Kidney epithelial cell (primary cell): ENCODE data around the gene RABGAP1. TPM values are rescaled to one million over a fixed set of nuclear protein-coding genes. Genes with fewer than 3 reads are reported as not detected.

Source experiments
- DNase-seq: peaks from one replicate; pipeline ENCODE4 v3.0.0-alpha.2; 2010; ENCODE audit warnings: low read depth
- H3K27me3 ChIP-seq: 2 replicates; pipeline ENCODE4 v1.6.0; 2011; ENCODE audit warnings: low read length; ENCODE audit not compliant: control insufficient read depth, insufficient read depth
- H3K36me3 ChIP-seq: 2 replicates; pipeline ENCODE4 v1.5.1; 2011; ENCODE audit warnings: low read length; ENCODE audit not compliant: control insufficient read depth, insufficient read depth
- H3K4me3 ChIP-seq: 2 replicates; pipeline ENCODE4 v1.5.1; 2011; ENCODE audit warnings: low read depth, mild to moderate bottlenecking, control low read depth, low read length
- total RNA-seq: library from RNA; depleted of rRNA; stranded (reverse); fragments of >200 nt; gene quantifications from 2 replicates; pipeline ENCODE4 v1.2.3, GENCODE V29; 2015
- TF ChIP-seq, protein P1 (sequence below): IDR thresholded peaks from 2 replicates; pipeline ENCODE4 v1.5.1; 2011; ENCODE audit warnings: mild to moderate bottlenecking, moderate library complexity, low read length, control low read depth, inconsistent platforms; ENCODE audit not compliant: insufficient read depth, poor library complexity, severe bottlenecking

The RABGAP1 gene
- total RNA-seq, 1 donor from 2014 or later = 19.1 TPM

GRCh38 chr9:123058834-123059233 lies 118.0 kb downstream of the RABGAP1 start:
- Histone ChIP-seq H3K27me3 (no peaks in the 10 kb centered on the region), H3K4me3 (no peak overlapping the region), H3K36me3 (no peaks in the 10 kb centered on the region)
- TF ChIP-seq, protein P1, sequence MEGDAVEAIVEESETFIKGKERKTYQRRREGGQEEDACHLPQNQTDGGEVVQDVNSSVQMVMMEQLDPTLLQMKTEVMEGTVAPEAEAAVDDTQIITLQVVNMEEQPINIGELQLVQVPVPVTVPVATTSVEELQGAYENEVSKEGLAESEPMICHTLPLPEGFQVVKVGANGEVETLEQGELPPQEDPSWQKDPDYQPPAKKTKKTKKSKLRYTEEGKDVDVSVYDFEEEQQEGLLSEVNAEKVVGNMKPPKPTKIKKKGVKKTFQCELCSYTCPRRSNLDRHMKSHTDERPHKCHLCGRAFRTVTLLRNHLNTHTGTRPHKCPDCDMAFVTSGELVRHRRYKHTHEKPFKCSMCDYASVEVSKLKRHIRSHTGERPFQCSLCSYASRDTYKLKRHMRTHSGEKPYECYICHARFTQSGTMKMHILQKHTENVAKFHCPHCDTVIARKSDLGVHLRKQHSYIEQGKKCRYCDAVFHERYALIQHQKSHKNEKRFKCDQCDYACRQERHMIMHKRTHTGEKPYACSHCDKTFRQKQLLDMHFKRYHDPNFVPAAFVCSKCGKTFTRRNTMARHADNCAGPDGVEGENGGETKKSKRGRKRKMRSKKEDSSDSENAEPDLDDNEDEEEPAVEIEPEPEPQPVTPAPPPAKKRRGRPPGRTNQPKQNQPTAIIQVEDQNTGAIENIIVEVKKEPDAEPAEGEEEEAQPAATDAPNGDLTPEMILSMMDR = no peak
- DNase-seq = no peak

- H3K27me3 ChIP-seq = no peaks in the 10 kb centered on the region
- DNase-seq = no peak
- no peak overlapping the region for H3K4me3 ChIP-seq
- TF ChIP-seq, protein P1 = no peak
- H3K36me3 ChIP-seq = no peaks in the 10 kb centered on the region
These were observed 118.8 kb downstream of the RABGAP1 start for GRCh38 chr9:123059472-123060220.

DNA sequence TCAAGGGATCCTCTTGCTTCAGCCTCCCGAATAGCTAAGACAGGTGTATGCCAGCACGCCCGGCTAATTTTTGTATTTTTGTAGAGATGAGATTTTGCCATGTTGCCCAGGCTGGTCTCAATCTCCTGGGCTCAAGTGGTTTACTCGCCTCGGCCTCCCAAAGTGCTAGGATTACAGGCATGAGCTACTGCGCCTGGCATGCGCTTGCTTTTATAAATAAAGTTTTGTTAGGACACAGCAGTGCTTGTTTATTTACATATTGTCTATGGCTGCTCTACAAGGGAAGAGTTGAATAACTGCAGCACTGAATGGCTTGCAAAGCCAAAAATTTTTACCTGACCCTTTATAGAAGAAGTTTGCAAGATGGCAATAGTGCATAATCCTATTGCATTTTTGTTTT lies 120.4 kb downstream of the RABGAP1 start:
- Histone ChIP-seq H3K36me3 (no peaks in the 10 kb centered on the region), H3K4me3 (no peak overlapping the region), H3K27me3 (no peaks in the 10 kb centered on the region)
- DNase-seq = no peak
- TF ChIP-seq, protein P1 = no peak

DNA sequence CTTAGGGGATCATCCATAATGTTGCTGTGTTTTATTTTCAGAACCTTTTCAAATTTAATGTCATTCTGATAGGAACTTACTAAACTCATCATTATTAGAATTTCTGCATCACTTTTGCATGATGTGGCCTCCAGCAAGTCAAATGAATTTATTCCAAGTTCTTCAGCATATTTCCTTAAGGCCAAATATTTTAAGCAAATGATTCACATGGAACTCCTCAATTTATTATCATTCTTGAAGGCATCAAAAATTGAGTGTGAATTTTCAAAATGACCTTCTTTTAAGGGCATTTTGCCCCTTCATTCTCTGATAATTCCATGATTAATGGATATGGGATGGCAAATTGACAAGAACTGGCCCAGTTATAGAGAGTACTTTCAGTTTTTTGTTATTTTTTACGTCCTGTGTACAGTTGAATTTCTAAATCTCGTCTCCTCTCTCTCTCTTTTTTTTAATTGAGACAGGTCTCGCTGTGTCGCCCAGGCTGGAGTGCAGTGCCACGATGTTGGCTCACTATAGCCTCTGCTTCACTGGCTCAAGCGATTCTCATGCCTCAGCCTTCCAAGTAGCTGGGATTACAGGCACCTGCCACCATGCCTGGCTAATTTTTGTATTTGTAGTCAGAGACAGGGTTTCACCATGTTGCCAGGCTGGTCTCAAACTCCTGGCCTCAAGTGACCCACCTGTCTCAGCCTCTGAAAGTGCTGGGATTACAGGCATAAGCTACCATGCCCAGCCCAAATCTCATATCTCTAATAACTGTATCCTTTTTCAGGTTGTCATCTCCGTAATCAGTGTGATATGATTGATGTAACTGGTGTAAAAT lies 121.7 kb downstream of the RABGAP1 start:
- H3K36me3 ChIP-seq = no peaks in the 10 kb centered on the region
- DNase-seq = no peak
- H3K27me3 ChIP-seq = no peaks in the 10 kb centered on the region
- TF ChIP-seq, protein P1 = no peak
- no peak overlapping the region for H3K4me3 ChIP-seq

DNA sequence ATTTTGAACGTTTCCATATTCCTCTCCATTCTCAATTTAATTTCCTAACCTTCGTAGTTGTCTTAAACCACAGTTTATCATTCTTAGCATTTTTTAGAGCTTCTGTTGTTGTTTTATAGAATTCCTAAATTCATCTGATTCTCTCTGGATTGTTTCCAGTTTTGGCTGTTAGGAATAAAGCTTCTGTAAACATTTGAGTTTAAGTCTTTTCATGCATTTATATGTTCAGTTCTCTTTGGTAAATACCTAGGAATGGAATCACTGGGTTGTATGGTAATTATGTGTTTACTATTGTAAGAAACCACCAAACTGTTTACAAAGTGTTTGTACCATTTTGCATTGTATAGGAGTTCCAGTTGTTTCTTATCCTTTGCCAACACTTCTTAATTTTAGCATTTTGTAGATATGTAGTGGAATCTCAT lies 122.4 kb downstream of the RABGAP1 start:
- DNase-seq = no peak
- TF ChIP-seq, protein P1 = no peak

GRCh38 chr9:123063896-123064295 lies 123.1 kb downstream of the RABGAP1 start:
- TF ChIP-seq, protein P1 = no peak
- Histone ChIP-seq H3K4me3 (no peak overlapping the region), H3K36me3 (no peaks in the 10 kb centered on the region), H3K27me3 (no peaks in the 10 kb centered on the region)
- no peak for DNase-seq

More for the DNA sequence above, 122.4 kb downstream of the RABGAP1 start:
- no peaks in the 10 kb centered on the region for H3K27me3 ChIP-seq
- H3K36me3 ChIP-seq = no peaks in the 10 kb centered on the region
- no peak overlapping the region for H3K4me3 ChIP-seq
